Measurements from ENCODE around the gene ADIPOR2. TPM values are rescaled to one million over a fixed set of nuclear protein-coding genes. Genes with fewer than 3 reads are reported as not detected.

ADIPOR2 gene
- polyA plus RNA-seq, 2 of the 4 experiments (the other 2 are of a cell fraction), result 60.4 to 65.4 TPM

- CTCF ChIA-PET, result interaction anchor here (0.6 to 14.6 kb wide), 18 partner anchors 8 to 1687 kb away, joined by 3 to 483 read pairs (median 7); no protein-coding TSS in a partner anchor
- FAIRE-seq (no peak), ATAC-seq (peak; percentile 16 to 37), DNase-seq (ENCODE audit: low read depth in 1 of 2, low spot score in 1 of 2) (no peak)
- H3K4me2 ChIP-seq, result peak overlapping the region; percentile 98
- H3K27ac ChIP-seq, result peak overlapping the region; percentile 78 to 85
- TF ChIP-seq E2F6 (IDR thresholded peaks at IDR 0.05; ENCODE audit: borderline replicate concordance, low read depth) (0 out of 2 replicates have a peak, but pooled peaks have one; percentile 27), MAX (IDR thresholded peaks at IDR 0.05) (peak; percentile 37; the same call in 1 of the 2 replicates), RNF2 (IDR thresholded peaks at IDR 0.05; ENCODE audit: borderline replicate concordance, low read depth) (peak; percentile 34; the same call in 1 of the 2 replicates), EHF (CRISPR knock-in tag; IDR thresholded peaks at IDR 0.05) (no peak)
- H3K4me3 ChIP-seq, result peak overlapping the region; percentile 54
- POLR2A ChIA-PET, result no interaction called here
- 18% methylated on average over 10 of the region's 43 CpGs for WGBS (ENCODE audit: missing lambda C conversion rate)
- H3K9me3 ChIP-seq, result no peaks in the 10 kb centered on the region
- H3K4me1 ChIP-seq, result peaks cover 10% of the 10 kb centered on the region
Observed at GRCh38 chr12:1796515-1797010, 105.7 kb downstream of the ADIPOR2 start.

GRCh38 chr12:1797011-1797901, 106.4 kb downstream of the ADIPOR2 start:
- FAIRE-seq, result no peak
- DNase-seq (ENCODE audit: low read depth in 1 of 2, low spot score in 1 of 2), result no peak
- TF ChIP-seq RCOR1 (IDR thresholded peaks at IDR 0.05; ENCODE audit: low read depth, low read length) (no peak), ZFP36 (IDR thresholded peaks at IDR 0.05; ENCODE audit: borderline replicate concordance, partially characterized antibody) (no peak), ZSCAN20 (CRISPR knock-in tag; IDR thresholded peaks at IDR 0.05) (no peak), ELK1 (IDR thresholded peaks at IDR 0.05; ENCODE audit: low read depth, low read length) (no peak), HEYL (CRISPR knock-in tag; IDR thresholded peaks at IDR 0.05) (no peak), KDM1A (IDR thresholded peaks at IDR 0.05; ENCODE audit: low read depth) (no peak), CHD2 (IDR thresholded peaks at IDR 0.05; ENCODE audit: low read length, partially characterized antibody) (no peak), CBX8 (IDR thresholded peaks at IDR 0.05) (no peak), NPAS2 (CRISPR knock-in tag; IDR thresholded peaks at IDR 0.05; ENCODE audit: borderline replicate concordance) (no peak)
- no peaks in the 10 kb centered on the region for H3K9me3 ChIP-seq
- peak overlapping the region; percentile 78 to 85; a peak in 5 of 6 replicates for H3K27ac ChIP-seq
- ATAC-seq, result no peak
- H3K4me3 ChIP-seq, result peak overlapping the region; percentile 54; the same call in 1 of the 3 replicates
- WGBS (ENCODE audit: missing lambda C conversion rate), result 87% methylated on average over 67 of the region's 71 CpGs
- CTCF ChIA-PET, result interaction anchor here (1.1 to 14.6 kb wide), 7 partner anchors 142 to 786 kb away, joined by 3 to 483 read pairs (median 4); no protein-coding TSS in a partner anchor
- POLR2A ChIA-PET, result no interaction called here
- H3K4me2 ChIP-seq, result peak overlapping the region; percentile 98
- peaks cover 10% of the 10 kb centered on the region for H3K4me1 ChIP-seq

GRCh38 chr12:1797991-1798640, 107.2 kb downstream of the ADIPOR2 start:
- H3K9me3 ChIP-seq, result no peaks in the 10 kb centered on the region
- FAIRE-seq, result no peak
- ChIA-PET POLR2A (no interaction called here), CTCF (interaction anchor here (0.5 to 14.6 kb wide), 8 partner anchors 8 to 785 kb away, joined by 3 to 324 read pairs (median 4); no protein-coding TSS in a partner anchor)
- H3K4me3 ChIP-seq, result no peak overlapping the region
- DNase-seq (ENCODE audit: low read depth in 1 of 2, low spot score in 1 of 2), result no peak
- WGBS (ENCODE audit: missing lambda C conversion rate), result 90% methylated on average over 17 of the region's 22 CpGs
- H3K4me2 ChIP-seq, result no peak overlapping the region
- H3K4me1 ChIP-seq, result peaks cover 10% of the 10 kb centered on the region
- no peak for ATAC-seq
- TF ChIP-seq HMGXB4 (CRISPR knock-in tag; IDR thresholded peaks at IDR 0.05; ENCODE audit: borderline replicate concordance), result no peak
- no peak for TF ChIP-seq TFCP2L1 (CRISPR knock-in tag; IDR thresholded peaks at IDR 0.05)
- TF ChIP-seq JUNB (IDR thresholded peaks at IDR 0.05), result no peak
- TF ChIP-seq SMC3 (IDR thresholded peaks at IDR 0.05), result no peak
- TF ChIP-seq ATOH8 (CRISPR knock-in tag; IDR thresholded peaks at IDR 0.05; ENCODE audit: low read depth), result no peak
- no peak for TF ChIP-seq MAX (IDR thresholded peaks at IDR 0.05)
- no peak for TF ChIP-seq HOXB13 (CRISPR knock-in tag; IDR thresholded peaks at IDR 0.05; ENCODE audit: low read depth)
- no peak overlapping the region for H3K27ac ChIP-seq
